Measurements from ENCODE around the gene PCDHGA7.
"Not testable (repeated sequence)": the region's sequence is repeated elsewhere in the genome, so short reads cannot be mapped to it uniquely, and the experiment has no call there.

Gene PCDHGA7

GRCh38 chr5:141398608-141399007 is 16.1 kb downstream of the PCDHGA7 start:
- DNase-seq, result no peak

- no peak for DNase-seq
Observed at GRCh38 chr5:141399555-141400258, 17.2 kb downstream of the PCDHGA7 start.

GRCh38 chr5:141402553-141403243 is 20.2 kb downstream of the PCDHGA7 start, which contains the start of gene PCDHGA9:
PCDHGA9 (plus strand) TSS chr5:141402778; CDS start chr5:141402953, 175 bp downstream.
- no peak for DNase-seq

- DNase-seq, result no peak
Observed at GRCh38 chr5:141403387-141403786, 20.8 kb downstream of the PCDHGA7 start.

- DNase-seq, result peak; percentile 61
Observed at GRCh38 chr5:141407790-141408505, 25.4 kb downstream of the PCDHGA7 start, which contains the start of gene PCDHGB6. PCDHGB6 (plus strand) TSS chr5:141408021; CDS start chr5:141408203, 182 bp downstream.

- DNase-seq, result no peak
Observed at GRCh38 chr5:141409598-141410306, 27.2 kb downstream of the PCDHGA7 start.

- no peak for DNase-seq
Observed at GRCh38 chr5:141411575-141411974, 29.0 kb downstream of the PCDHGA7 start.

- no peak for DNase-seq
Observed at GRCh38 chr5:141412854-141413539, 30.5 kb downstream of the PCDHGA7 start, which contains the start of gene PCDHGA10. PCDHGA10 (plus strand) TSS chr5:141412987; CDS start chr5:141413176, 189 bp downstream.

- DNase-seq, result no peak
Observed at GRCh38 chr5:141413540-141414069, 31.1 kb downstream of the PCDHGA7 start.

- DNase-seq, result not testable (repeated sequence)
Observed at GRCh38 chr5:141414548-141415274, 32.2 kb downstream of the PCDHGA7 start.

GRCh38 chr5:141415275-141415618 is 32.7 kb downstream of the PCDHGA7 start:
- DNase-seq, result not testable (repeated sequence)

- peak; percentile 78 for DNase-seq
Observed at GRCh38 chr5:141417494-141418172, 35.1 kb downstream of the PCDHGA7 start, which contains the start of gene PCDHGB7. PCDHGB7 (plus strand) TSS chr5:141417677; CDS start chr5:141417860, 183 bp downstream.

GRCh38 chr5:141419074-141419880 is 36.7 kb downstream of the PCDHGA7 start:
- no peak for DNase-seq

- no peak for DNase-seq
Observed at GRCh38 chr5:141420855-141421488, 38.4 kb downstream of the PCDHGA7 start, which contains the start of gene PCDHGA11. PCDHGA11 (plus strand) TSS chr5:141421051; CDS start chr5:141421228, 177 bp downstream.

- DNase-seq, result no peak
Observed at GRCh38 chr5:141421489-141421855, 38.9 kb downstream of the PCDHGA7 start.

- DNase-seq, result no peak
Observed at GRCh38 chr5:141422742-141423291, 40.3 kb downstream of the PCDHGA7 start.

GRCh38 chr5:141427783-141428426 is 45.4 kb downstream of the PCDHGA7 start:
- no peak for DNase-seq
